Panc1 (cell line): Measurements from ENCODE around the gene NUDT16L1. TPM values are rescaled to one million over a fixed set of nuclear protein-coding genes. Genes with fewer than 3 reads are reported as not detected.

Experiments used
- ATAC-seq: fragments of 200-7000 bp; cut with Tn5 transposase; 2 replicates; pipeline ENCODE4 v1.9.1; 2020; ENCODE audit warnings: mild to moderate bottlenecking, moderate library complexity
- BruUV-seq: library from RNA; stranded (reverse); fragments of 400-500 nt; replicated peaks from 2 replicates; lab custom pipeline; 2021; lab: Mats Ljungman, UMichigan
- CTCF ChIA-PET: fragments of 300-600 bp; sonication (Branson Sonifier 250); formaldehyde crosslinking; loops from one replicate; lab custom pipeline; 2022; ENCODE audit warnings: antibody characterized with exemption; lab: Charles Lee
- POLR2A ChIA-PET: fragments of 300-600 bp; sonication (Branson Sonifier 250); formaldehyde crosslinking; loops from one replicate; lab custom pipeline; 2022; ENCODE audit warnings: antibody characterized with exemption; lab: Charles Lee
- DNase-seq: peaks from one replicate; pipeline ENCODE4 v3.0.0-alpha.2; 2010; ENCODE audit warnings: low read depth, low spot score
- H3K27ac ChIP-seq: 2 replicates; pipeline ENCODE4 v1.5.1; 2011; ENCODE audit warnings: mild to moderate bottlenecking, low read length, inconsistent platforms
- H3K27me3 ChIP-seq: fragments of 200-500 bp; sonication (Bioruptor generic); 2 replicates; pipeline ENCODE4 v1.6.0; 2014; ENCODE audit warnings: low read length, inconsistent platforms; ENCODE audit not compliant: control insufficient read depth, insufficient read depth
- H3K36me3 ChIP-seq: fragments of 200-500 bp; sonication (Bioruptor generic); 2 replicates; pipeline ENCODE4 v1.5.1; 2014; ENCODE audit warnings: inconsistent platforms, mild to moderate bottlenecking, low read length, moderate library complexity; ENCODE audit not compliant: control insufficient read depth, insufficient read depth
- H3K4me1 ChIP-seq: 2 replicates; pipeline ENCODE4 v1.5.1; 2011; ENCODE audit warnings: inconsistent platforms, mild to moderate bottlenecking, low read length, moderate library complexity; ENCODE audit not compliant: control insufficient read depth, insufficient read depth
- H3K4me3 ChIP-seq, 2 experiments: 2 replicates each; pipeline ENCODE4 v1.5.1; 2011 to 2012; ENCODE audit warnings: low read depth in 2 of 2, low read length in 2 of 2, mild to moderate bottlenecking in 2 of 2, inconsistent platforms in 1 of 2, moderate library complexity in 1 of 2
- H3K9me3 ChIP-seq: fragments of 200-500 bp; sonication (Bioruptor generic); 2 replicates; pipeline ENCODE4 v1.5.1; 2014; ENCODE audit warnings: low read depth, mild to moderate bottlenecking, inconsistent platforms, low read length, moderate library complexity; ENCODE audit not compliant: control insufficient read depth, insufficient read depth
- CTCF ChIP-seq: fragments of 450-650 bp; IDR thresholded peaks from 2 replicates; pipeline ENCODE4 v1.5.1; 2017; ENCODE audit warnings: mild to moderate bottlenecking
- POLR2AphosphoS5 ChIP-seq: IDR thresholded peaks from 2 replicates; pipeline ENCODE4 v1.6.1; 2012; ENCODE audit warnings: mild to moderate bottlenecking, low read depth, low read length, moderate library complexity
- SIN3A ChIP-seq: IDR thresholded peaks from 2 replicates; pipeline ENCODE4 v1.6.1; 2012; ENCODE audit warnings: low read depth, mild to moderate bottlenecking, low read length, moderate library complexity, borderline replicate concordance; ENCODE audit not compliant: insufficient read depth
- TCF7L2 ChIP-seq: IDR thresholded peaks from 2 replicates; pipeline ENCODE4 v1.6.1; 2011; ENCODE audit warnings: mild to moderate bottlenecking, low read depth, low read length, inconsistent platforms
- in situ Hi-C: cut with HindIII; loops from 2 replicates; pipeline ENCODE4 v1.10.0; 2016; ENCODE audit warnings: low sequenced_read_pairs, low pct_unique_long_range_greater_than_20kb
- intact Hi-C: fragments of 100-400 bp; cut with micrococcal nuclease; formaldehyde crosslinking; loops from one replicate; pipeline ENCODE4 v1.10.0; 2022; ENCODE audit not compliant: unreplicated experiment
- total RNA-seq: library from RNA; stranded (reverse); gene quantifications from one replicate; pipeline ENCODE4 v1.2.1, GENCODE V29; 2021; ENCODE audit not compliant: unreplicated experiment
- TF ChIP-seq, protein P1 (sequence below), 2 experiments: IDR thresholded peaks; 2 replicates each; pipeline ENCODE4 v1.6.1; 2011 to 2012; ENCODE audit warnings: low read depth in 2 of 2, control low read depth in 1 of 2, low read length in 1 of 2, mild to moderate bottlenecking in 1 of 2, moderate library complexity in 1 of 2; ENCODE audit not compliant: insufficient read depth in 1 of 2

Gene NUDT16L1
- total RNA-seq, 1 experiment from 2014 or later: 42.9 TPM

- Histone ChIP-seq H3K36me3 (no peaks in the 10 kb centered on the region), H3K4me1 (no peaks in the 10 kb centered on the region), H3K4me3 (no peak overlapping the region), H3K9me3 (no peaks in the 10 kb centered on the region), H3K27me3 (no peaks in the 10 kb centered on the region), H3K27ac (no peak overlapping the region)
- no peak for DNase-seq
- ChIA-PET CTCF (no interaction called here), POLR2A (no interaction called here)
- TF ChIP-seq SIN3A: no peak
- TF ChIP-seq, protein P1, sequence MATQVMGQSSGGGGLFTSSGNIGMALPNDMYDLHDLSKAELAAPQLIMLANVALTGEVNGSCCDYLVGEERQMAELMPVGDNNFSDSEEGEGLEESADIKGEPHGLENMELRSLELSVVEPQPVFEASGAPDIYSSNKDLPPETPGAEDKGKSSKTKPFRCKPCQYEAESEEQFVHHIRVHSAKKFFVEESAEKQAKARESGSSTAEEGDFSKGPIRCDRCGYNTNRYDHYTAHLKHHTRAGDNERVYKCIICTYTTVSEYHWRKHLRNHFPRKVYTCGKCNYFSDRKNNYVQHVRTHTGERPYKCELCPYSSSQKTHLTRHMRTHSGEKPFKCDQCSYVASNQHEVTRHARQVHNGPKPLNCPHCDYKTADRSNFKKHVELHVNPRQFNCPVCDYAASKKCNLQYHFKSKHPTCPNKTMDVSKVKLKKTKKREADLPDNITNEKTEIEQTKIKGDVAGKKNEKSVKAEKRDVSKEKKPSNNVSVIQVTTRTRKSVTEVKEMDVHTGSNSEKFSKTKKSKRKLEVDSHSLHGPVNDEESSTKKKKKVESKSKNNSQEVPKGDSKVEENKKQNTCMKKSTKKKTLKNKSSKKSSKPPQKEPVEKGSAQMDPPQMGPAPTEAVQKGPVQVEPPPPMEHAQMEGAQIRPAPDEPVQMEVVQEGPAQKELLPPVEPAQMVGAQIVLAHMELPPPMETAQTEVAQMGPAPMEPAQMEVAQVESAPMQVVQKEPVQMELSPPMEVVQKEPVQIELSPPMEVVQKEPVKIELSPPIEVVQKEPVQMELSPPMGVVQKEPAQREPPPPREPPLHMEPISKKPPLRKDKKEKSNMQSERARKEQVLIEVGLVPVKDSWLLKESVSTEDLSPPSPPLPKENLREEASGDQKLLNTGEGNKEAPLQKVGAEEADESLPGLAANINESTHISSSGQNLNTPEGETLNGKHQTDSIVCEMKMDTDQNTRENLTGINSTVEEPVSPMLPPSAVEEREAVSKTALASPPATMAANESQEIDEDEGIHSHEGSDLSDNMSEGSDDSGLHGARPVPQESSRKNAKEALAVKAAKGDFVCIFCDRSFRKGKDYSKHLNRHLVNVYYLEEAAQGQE (IDR thresholded peaks at IDR 0.05; ENCODE audit: insufficient read depth in 1 of 2, low read depth in 2 of 2, low read length in 1 of 2): no peak
- no peak for TF ChIP-seq CTCF
- no peak for TF ChIP-seq TCF7L2
- no peak for TF ChIP-seq POLR2AphosphoS5
- intact Hi-C loops: no loop called here
- BruUV-seq: no TSS peak
- in situ Hi-C loops: no loop called here
- no peak for ATAC-seq
Measured at GRCh38 chr16:4679156-4679849, 14.1 kb upstream of the NUDT16L1 start.

DNA sequence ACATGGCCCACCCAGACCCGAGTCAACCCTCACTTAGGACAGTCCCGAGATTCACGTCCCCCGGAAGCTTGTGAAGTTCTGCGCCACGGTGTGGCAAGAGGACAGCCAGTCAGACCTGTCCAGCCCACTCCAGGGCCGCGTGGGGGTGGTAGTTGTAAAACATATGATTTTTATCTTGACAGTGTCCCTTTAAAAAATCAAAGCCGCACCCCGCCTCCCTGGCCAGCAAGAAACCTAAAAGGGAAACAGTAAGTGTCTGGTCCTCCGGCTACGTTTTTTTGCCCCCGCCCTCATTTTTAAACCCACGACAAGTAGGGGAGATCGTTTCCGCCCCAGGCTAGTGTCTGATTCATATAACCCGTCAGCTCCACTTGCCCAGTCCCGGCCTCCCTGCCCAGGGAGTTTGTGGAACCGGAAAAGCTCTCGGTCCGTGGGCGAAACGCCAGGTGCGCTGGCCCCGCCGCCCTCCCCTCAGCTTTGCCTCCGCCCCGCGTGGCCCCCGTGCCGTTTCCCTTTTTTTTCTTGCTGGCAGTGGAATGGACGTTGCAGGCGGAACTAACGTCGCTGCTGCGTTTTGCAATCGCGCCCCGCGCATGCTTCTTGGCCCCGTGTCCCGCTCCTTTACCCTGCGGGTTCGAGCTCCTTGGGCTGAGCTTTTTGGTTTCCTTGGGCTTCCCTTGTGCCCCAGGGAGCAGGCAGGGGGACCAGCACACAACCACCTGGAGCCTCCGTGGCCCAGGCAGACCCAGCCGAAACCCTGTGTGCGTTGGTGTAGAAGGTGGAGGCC lies 13.3 kb upstream of the NUDT16L1 start:
- Histone ChIP-seq H3K27ac (no peak overlapping the region), H3K36me3 (no peaks in the 10 kb centered on the region), H3K4me1 (no peaks in the 10 kb centered on the region), H3K4me3 (no peak overlapping the region), H3K9me3 (no peaks in the 10 kb centered on the region), H3K27me3 (no peaks in the 10 kb centered on the region)
- intact Hi-C loops (no loop called here), in situ Hi-C loops (no loop called here)
- POLR2A ChIA-PET: no interaction called here
- CTCF ChIA-PET: no interaction called here
- no peak for ATAC-seq
- no peak for DNase-seq
- no peak for TF ChIP-seq POLR2AphosphoS5
- TF ChIP-seq, protein P1 (IDR thresholded peaks at IDR 0.05; ENCODE audit: insufficient read depth in 1 of 2, low read depth in 2 of 2, low read length in 1 of 2): no peak
- TF ChIP-seq TCF7L2: no peak
- TF ChIP-seq CTCF: no peak
- TF ChIP-seq SIN3A: no peak
- BruUV-seq: no TSS peak
